Neuronal stem cell (in vitro differentiated cells): ENCODE results near the gene HS2ST1.

Source experiments
- DNase-seq: peaks from one replicate; pipeline ENCODE4 v3.0.0-alpha.2; 2013; ENCODE audit warnings: low spot score
- H2AFZ ChIP-seq: one replicate; pipeline ENCODE4 v1.6.1; 2013; ENCODE audit warnings: mild to moderate bottlenecking, low read length, inconsistent platforms
- H2AK5ac ChIP-seq: 2 replicates; pipeline ENCODE4 v1.6.1; 2013; ENCODE audit warnings: low read depth, mild to moderate bottlenecking, inconsistent platforms, low read length, moderate library complexity, mixed read lengths
- H2BK120ac ChIP-seq: 2 replicates; pipeline ENCODE4 v1.6.1; 2013; ENCODE audit warnings: low read depth, mild to moderate bottlenecking, inconsistent platforms, low read length, moderate library complexity, mixed read lengths
- H2BK12ac ChIP-seq: one replicate; pipeline ENCODE4 v1.6.1; 2013; ENCODE audit warnings: low read length, inconsistent platforms
- H2BK15ac ChIP-seq: 2 replicates; pipeline ENCODE4 v1.6.1; 2013; ENCODE audit warnings: mild to moderate bottlenecking, low read length, inconsistent platforms, mixed read lengths
- H2BK5ac ChIP-seq: one replicate; pipeline ENCODE4 v1.6.1; 2013; ENCODE audit warnings: inconsistent platforms, mild to moderate bottlenecking, low read length, moderate library complexity
- H3K14ac ChIP-seq: one replicate; pipeline ENCODE4 v1.6.1; 2013; ENCODE audit warnings: low read length, inconsistent platforms
- H3K18ac ChIP-seq: 2 replicates; pipeline ENCODE4 v1.6.1; 2013; ENCODE audit warnings: low read length, inconsistent platforms
- H3K23ac ChIP-seq: 2 replicates; pipeline ENCODE4 v1.6.1; 2013; ENCODE audit warnings: low read depth, mild to moderate bottlenecking, mixed read lengths, low read length, inconsistent platforms; ENCODE audit not compliant: poor library complexity
- H3K27ac ChIP-seq: replicated peaks from 3 replicates; pipeline ENCODE4 v1.5.1; 2013; ENCODE audit warnings: low read length, inconsistent platforms
- H3K27me3 ChIP-seq, 3 experiments: 2 replicates each; pipeline ENCODE4 v1.6.1; 2013; ENCODE audit warnings: low read length in 3 of 3, mild to moderate bottlenecking in 2 of 3, inconsistent platforms in 1 of 3, low read depth in 1 of 3, mixed read lengths in 1 of 3, moderate library complexity in 1 of 3; ENCODE audit not compliant: control insufficient read depth in 3 of 3, insufficient read depth in 3 of 3
- H3K36me3 ChIP-seq, 2 donors: replicated peaks in 1 of 2; 2 replicates each; pipeline ENCODE4 v1.6.1; 2013; ENCODE audit warnings: low read length in 2 of 2; ENCODE audit not compliant: control insufficient read depth in 2 of 2, insufficient read depth in 2 of 2
- H3K4ac ChIP-seq: 2 replicates; pipeline ENCODE4 v1.6.1; 2013; ENCODE audit warnings: inconsistent platforms, mild to moderate bottlenecking, low read length, moderate library complexity
- H3K4me1 ChIP-seq, 2 donors: 1 replicate in 1 of 2; 2 replicates in 1 of 2; pipeline ENCODE4 v1.6.1; 2013; ENCODE audit warnings: low read length in 2 of 2, low read depth in 1 of 2; ENCODE audit not compliant: control insufficient read depth in 2 of 2, insufficient read depth in 1 of 2
- H3K4me2 ChIP-seq: one replicate; pipeline ENCODE4 v1.6.1; 2013; ENCODE audit warnings: mild to moderate bottlenecking, low read length, inconsistent platforms; ENCODE audit not compliant: insufficient read depth, poor library complexity, severe bottlenecking
- H3K4me3 ChIP-seq, 2 donors: 2 replicates each; pipeline ENCODE4 v1.5.1; 2013; ENCODE audit warnings: low read length in 2 of 2, mild to moderate bottlenecking in 2 of 2, inconsistent platforms in 1 of 2, moderate library complexity in 1 of 2
- H3K79me1 ChIP-seq: one replicate; pipeline ENCODE4 v1.6.1; 2013; ENCODE audit warnings: low read depth, mild to moderate bottlenecking, inconsistent platforms, low read length, moderate library complexity
- H3K9ac ChIP-seq: one replicate; pipeline ENCODE4 v1.6.1; 2013; ENCODE audit warnings: mild to moderate bottlenecking, low read depth, low read length, inconsistent platforms; ENCODE audit not compliant: poor library complexity
- H3K9me3 ChIP-seq, 2 donors: replicated peaks in 1 of 2; 2 replicates each; pipeline versions ENCODE3 to v1.6.1; 2013; ENCODE audit warnings: low read length in 2 of 2, mild to moderate bottlenecking in 2 of 2, inconsistent platforms in 1 of 2, low read depth in 1 of 2, mixed read lengths in 1 of 2, moderate library complexity in 1 of 2; ENCODE audit not compliant: control insufficient read depth in 2 of 2, insufficient read depth in 1 of 2
- H4K8ac ChIP-seq: one replicate; pipeline ENCODE4 v1.6.1; 2013; ENCODE audit warnings: low read depth, mild to moderate bottlenecking, inconsistent platforms, low read length, moderate library complexity
- H4K91ac ChIP-seq: one replicate; pipeline ENCODE4 v1.6.1; 2013; ENCODE audit warnings: low read length, low read depth, mild to moderate bottlenecking, inconsistent platforms; ENCODE audit not compliant: poor library complexity
- WGBS, 2 donors: extraction: QIAGEN DNeasy Blood & Tissue Kit; methylation state at CpG; one replicate each; pipeline ENCODE4 v1.1.7; 2013; ENCODE audit warnings: missing lambda C conversion rate in 2 of 2, mixed read lengths in 1 of 2; ENCODE audit not compliant: insufficient read length in 2 of 2, insufficient replicate concordance in 1 of 2; ENCODE audit errors: extremely low coverage in 2 of 2; 5-methylcytosine and 5-hydroxymethylcytosine counted together

The HS2ST1 gene

DNA sequence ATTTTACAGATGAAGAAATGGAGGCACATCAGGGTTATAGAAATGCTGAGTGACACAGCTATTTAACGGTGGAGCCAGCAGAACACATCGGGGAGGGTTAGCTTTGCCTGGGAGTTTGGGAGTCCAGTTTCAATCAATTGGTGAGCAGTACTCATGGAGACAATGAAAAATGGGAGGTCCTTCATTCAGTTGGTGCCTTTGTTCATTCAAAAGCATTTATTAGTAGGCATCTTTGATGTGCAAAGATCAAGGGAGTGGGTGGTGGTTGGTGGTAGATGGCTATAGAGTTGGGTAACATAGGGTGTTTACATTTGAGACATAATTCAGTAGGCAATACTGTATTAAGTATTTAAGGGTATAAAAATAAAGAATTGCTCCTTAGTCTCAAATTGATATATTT lies 230.5 kb downstream of the HS2ST1 start:
- Histone ChIP-seq H2BK5ac (no peak overlapping the region), H2AFZ (no peak overlapping the region), H2BK15ac (no peak overlapping the region), H3K4me2 (no peak overlapping the region), H3K36me3 (no peaks in the 10 kb centered on the region), H3K4me3 (no peak overlapping the region), H2BK12ac (no peak overlapping the region), H3K79me1 (no peaks in the 10 kb centered on the region), H3K9ac (no peak overlapping the region), H2AK5ac (no peak overlapping the region), H2BK120ac (no peak overlapping the region), H3K4ac (no peak overlapping the region), H3K4me1 (peaks cover 0 to 5% of the 10 kb centered on the region in 2 donors), H3K18ac (no peak overlapping the region), H3K9me3 (no peaks in the 10 kb centered on the region), H3K23ac (no peak overlapping the region), H4K91ac (no peak overlapping the region), H4K8ac (no peak overlapping the region), H3K27ac (no peak overlapping the region), H3K14ac (no peak overlapping the region), H3K27me3 (peaks cover 0 to 31% (median 0%) of the 10 kb centered on the region in 3 experiments)
- WGBS, 2 donors, result no CpG with 5 or more reads among the region's 2 CpGs
- no peak for DNase-seq

- Histone ChIP-seq H3K23ac (no peak overlapping the region), H3K36me3 (no peaks in the 10 kb centered on the region), H4K8ac (no peak overlapping the region), H4K91ac (no peak overlapping the region), H3K4me3 (no peak overlapping the region), H3K4ac (no peak overlapping the region), H2AK5ac (no peak overlapping the region), H2BK12ac (no peak overlapping the region), H3K27ac (no peak overlapping the region), H3K4me2 (no peak overlapping the region), H2BK5ac (no peak overlapping the region), H2BK15ac (no peak overlapping the region), H3K4me1 (peaks cover 1 to 6% of the 10 kb centered on the region in 2 donors), H3K27me3 (peaks cover 0 to 46% (median 0%) of the 10 kb centered on the region in 3 experiments), H2BK120ac (no peak overlapping the region), H3K18ac (no peak overlapping the region), H3K9me3 (no peaks in the 10 kb centered on the region), H2AFZ (no peak overlapping the region), H3K79me1 (no peaks in the 10 kb centered on the region), H3K14ac (no peak overlapping the region), H3K9ac (no peak overlapping the region)
- no CpG with 5 or more reads among the region's 2 CpGs for WGBS, 2 donors
- DNase-seq, result no peak
Measured at GRCh38 chr1:87146538-87146937, 232.1 kb downstream of the HS2ST1 start.

GRCh38 chr1:87146986-87147385 lies 232.6 kb downstream of the HS2ST1 start:
- no CpG with 5 or more reads among the region's 2 CpGs for WGBS, 2 donors
- no peaks in the 10 kb centered on the region for H3K79me1 ChIP-seq
- H3K18ac ChIP-seq, result no peak overlapping the region
- H2BK12ac ChIP-seq, result no peak overlapping the region
- H4K8ac ChIP-seq, result no peak overlapping the region
- no peak overlapping the region for H3K4ac ChIP-seq
- H3K4me1 ChIP-seq, result peaks cover 4 to 6% of the 10 kb centered on the region in 2 donors
- H2AFZ ChIP-seq, result no peak overlapping the region
- H2AK5ac ChIP-seq, result no peak overlapping the region
- no peaks in the 10 kb centered on the region for H3K9me3 ChIP-seq
- H3K36me3 ChIP-seq, result no peaks in the 10 kb centered on the region
- no peak overlapping the region for H3K14ac ChIP-seq
- H3K23ac ChIP-seq, result no peak overlapping the region
- no peak overlapping the region for H3K9ac ChIP-seq
- peaks cover 0 to 49% (median 0%) of the 10 kb centered on the region in 3 experiments for H3K27me3 ChIP-seq
- H2BK15ac ChIP-seq, result no peak overlapping the region
- no peak for DNase-seq
- H3K4me3 ChIP-seq, result no peak overlapping the region
- H3K4me2 ChIP-seq, result no peak overlapping the region
- H3K27ac ChIP-seq, result no peak overlapping the region
- no peak overlapping the region for H2BK5ac ChIP-seq
- H4K91ac ChIP-seq, result no peak overlapping the region
- H2BK120ac ChIP-seq, result no peak overlapping the region

- H4K8ac ChIP-seq, result no peak overlapping the region
- no peak overlapping the region for H2BK5ac ChIP-seq
- H3K4me1 ChIP-seq, result peaks cover 4 to 8% of the 10 kb centered on the region in 2 donors
- no peaks in the 10 kb centered on the region for H3K79me1 ChIP-seq
- H3K27ac ChIP-seq, result no peak overlapping the region
- H3K4me3 ChIP-seq, result no peak overlapping the region
- H2BK120ac ChIP-seq, result no peak overlapping the region
- no peak overlapping the region for H3K18ac ChIP-seq
- no peak overlapping the region for H2AFZ ChIP-seq
- no peak overlapping the region for H4K91ac ChIP-seq
- H3K23ac ChIP-seq, result no peak overlapping the region
- no peak overlapping the region for H3K4me2 ChIP-seq
- no peak overlapping the region for H2AK5ac ChIP-seq
- H3K9ac ChIP-seq, result no peak overlapping the region
- no peaks in the 10 kb centered on the region for H3K36me3 ChIP-seq
- H2BK15ac ChIP-seq, result no peak overlapping the region
- H2BK12ac ChIP-seq, result no peak overlapping the region
- no CpG with 5 or more reads among the region's 3 CpGs for WGBS, 2 donors
- DNase-seq, result no peak
- H3K14ac ChIP-seq, result no peak overlapping the region
- H3K27me3 ChIP-seq, result peaks cover 0 to 58% (median 0%) of the 10 kb centered on the region in 3 experiments
- H3K4ac ChIP-seq, result no peak overlapping the region
- no peaks in the 10 kb centered on the region for H3K9me3 ChIP-seq
Measured at GRCh38 chr1:87147851-87148250, 233.4 kb downstream of the HS2ST1 start.
